HG02678 (cell line): ENCODE measurements around the gene CSF3R.

Source experiments
- ATAC-seq: cut with Tn5 transposase; IDR thresholded peaks from one replicate; pipeline ENCODE4 v1.9.1; 2021; ENCODE audit warnings: mild to moderate bottlenecking, moderate library complexity; ENCODE audit not compliant: unreplicated experiment

Gene CSF3R

DNA sequence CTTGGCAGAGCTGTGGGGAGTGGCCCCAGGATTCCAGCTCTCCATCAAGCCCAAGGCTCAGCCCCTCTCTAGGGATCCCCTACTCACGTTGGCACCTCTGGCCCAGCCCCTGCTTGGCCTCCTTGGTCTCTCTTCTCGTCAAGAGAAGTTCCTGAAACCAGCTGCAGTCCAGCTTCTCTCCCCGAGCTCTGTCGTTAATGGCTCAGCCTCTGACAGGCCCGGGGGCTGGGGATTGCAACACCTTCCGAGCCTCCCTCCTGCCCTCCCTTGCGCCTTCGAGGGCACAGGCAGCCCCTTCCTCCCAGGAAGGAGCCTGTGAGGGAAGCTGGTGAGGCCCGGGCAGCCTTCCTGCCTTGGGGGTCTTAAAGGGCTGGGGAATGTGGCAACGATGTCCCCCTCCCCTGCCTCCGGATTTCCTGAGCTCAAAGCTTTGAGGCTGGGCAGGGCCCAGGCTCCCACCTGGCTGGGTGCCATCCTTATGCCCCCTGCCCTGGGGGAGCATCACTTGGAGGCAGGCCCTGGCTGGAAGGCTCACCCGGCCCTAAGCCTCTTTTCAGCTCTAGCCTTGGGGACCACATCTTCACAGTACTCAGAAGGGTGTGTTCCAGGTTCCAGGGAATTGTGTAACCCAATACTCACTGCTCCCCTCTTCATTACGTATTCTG, at the start of gene CSF3R:
Gene CSF3R, minus strand, starts transcription at position 190 of the 665 bp plus-strand sequence. CDS start 3,417 bp downstream, outside the sequence.
- ATAC-seq = no peak

DNA sequence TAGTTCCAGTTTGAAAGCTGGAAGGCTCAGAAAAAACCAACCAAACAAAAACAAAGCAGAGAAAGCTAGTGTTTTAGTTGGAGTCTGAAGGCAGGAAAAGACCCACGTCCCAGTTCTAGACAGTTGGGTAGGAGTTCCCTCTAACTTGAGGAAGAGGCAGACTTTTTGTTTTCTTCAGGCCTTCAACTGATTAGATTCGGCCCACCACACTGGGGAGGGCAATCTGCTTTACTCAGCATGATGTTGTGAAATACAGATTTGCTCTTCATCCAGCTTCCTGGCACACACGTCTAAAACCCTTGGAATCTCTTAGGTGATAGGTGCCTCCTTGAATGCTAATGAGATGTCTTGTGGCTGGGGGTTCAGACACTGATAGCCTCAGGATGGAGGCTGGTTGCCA, 49.1 kb upstream of the CSF3R start:
- ATAC-seq = no peak

DNA sequence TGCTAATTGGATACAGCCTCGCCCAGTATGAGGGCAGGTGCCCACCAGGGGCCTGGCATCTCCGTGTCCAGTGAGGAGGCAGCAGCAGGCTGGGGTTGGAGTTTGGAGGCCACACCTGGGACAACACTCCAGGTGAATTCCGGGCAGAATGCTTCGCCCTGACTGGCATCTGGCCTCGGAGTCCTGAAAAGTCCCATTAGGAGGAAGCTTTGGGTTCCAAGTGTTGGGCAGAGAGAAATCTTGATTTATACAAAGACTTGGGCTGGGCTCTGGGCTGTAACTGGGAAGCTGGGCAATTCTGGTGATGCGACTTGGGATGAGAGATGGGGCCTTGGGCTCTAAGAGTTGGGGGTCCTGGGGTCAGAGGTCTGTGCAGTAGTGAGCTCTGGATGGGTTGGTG, 48.1 kb upstream of the CSF3R start:
- ATAC-seq = no peak

DNA sequence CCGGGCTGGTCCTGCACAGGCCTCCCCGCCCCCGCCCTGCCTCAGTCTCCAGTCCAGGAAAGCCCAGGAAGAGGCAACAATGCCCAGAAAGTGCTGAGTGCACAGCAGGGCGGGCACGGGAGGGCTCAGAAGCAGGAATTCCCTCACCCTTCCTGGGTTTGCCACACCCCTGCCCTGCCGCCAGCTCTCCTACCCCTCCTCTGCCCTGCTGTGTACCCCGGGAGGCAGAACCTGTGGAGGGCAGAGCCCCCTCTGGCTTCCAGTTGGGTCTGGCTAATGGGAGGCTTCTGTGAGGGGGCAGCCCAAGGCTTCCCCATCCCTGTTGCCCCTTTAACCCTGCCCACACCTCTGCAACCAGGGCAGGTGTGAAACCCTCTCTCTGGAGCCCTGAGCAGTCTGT, 47.5 kb upstream of the CSF3R start:
- ATAC-seq = no peak

- ATAC-seq = no peak
These were observed 47.1 kb upstream of the CSF3R start for GRCh38 chr1:36529769-36530260.

DNA sequence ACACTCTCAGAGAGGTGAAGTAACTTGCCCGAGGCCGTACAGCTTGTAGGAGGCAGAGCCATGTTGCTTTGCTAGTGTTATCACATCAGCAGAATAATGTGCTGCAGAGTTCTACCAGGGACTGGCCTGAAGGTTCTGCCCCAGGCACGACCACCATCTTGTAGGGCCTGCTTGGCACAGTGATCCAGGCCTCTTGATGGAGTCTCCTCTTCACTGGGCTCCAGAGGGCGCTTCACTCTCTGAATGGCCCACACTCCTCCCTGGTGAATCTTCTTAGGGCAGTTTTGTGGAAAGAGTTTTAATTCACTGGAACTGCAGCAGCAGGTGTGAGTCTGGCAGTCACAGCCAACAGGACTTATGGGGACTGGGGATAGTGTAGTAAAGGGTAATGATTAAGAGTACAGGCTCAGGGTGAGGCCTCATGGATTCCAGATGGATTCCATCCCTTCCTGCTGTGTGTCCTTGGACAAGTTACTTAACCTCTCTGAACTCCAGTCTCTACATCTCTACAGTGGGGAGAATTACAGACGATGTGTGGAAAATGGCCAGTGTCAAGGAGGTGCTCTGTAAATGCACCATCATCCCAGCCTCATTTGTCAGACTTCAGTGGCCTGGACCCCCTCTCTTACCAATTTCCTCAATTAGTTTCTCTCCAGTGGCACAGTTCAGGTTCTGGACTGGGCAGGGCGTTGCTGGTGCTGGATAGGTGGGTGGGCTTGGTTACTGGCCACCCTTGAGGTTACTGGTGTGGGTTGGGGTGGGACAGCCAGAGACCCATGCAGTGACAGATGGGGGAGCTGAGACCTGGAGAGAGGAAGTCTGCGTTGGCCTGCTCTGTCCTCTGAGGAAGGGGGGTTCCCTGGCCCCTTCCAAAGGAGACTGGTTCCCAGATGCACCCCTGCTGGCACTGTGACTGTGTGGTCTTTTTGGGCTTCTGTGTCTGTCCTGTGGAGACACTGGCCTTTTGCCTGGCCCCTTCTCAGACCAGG, 45.9 kb upstream of the CSF3R start:
- no peak for ATAC-seq

GRCh38 chr1:36525166-36525565, 42.5 kb upstream of the CSF3R start:
- no peak for ATAC-seq

DNA sequence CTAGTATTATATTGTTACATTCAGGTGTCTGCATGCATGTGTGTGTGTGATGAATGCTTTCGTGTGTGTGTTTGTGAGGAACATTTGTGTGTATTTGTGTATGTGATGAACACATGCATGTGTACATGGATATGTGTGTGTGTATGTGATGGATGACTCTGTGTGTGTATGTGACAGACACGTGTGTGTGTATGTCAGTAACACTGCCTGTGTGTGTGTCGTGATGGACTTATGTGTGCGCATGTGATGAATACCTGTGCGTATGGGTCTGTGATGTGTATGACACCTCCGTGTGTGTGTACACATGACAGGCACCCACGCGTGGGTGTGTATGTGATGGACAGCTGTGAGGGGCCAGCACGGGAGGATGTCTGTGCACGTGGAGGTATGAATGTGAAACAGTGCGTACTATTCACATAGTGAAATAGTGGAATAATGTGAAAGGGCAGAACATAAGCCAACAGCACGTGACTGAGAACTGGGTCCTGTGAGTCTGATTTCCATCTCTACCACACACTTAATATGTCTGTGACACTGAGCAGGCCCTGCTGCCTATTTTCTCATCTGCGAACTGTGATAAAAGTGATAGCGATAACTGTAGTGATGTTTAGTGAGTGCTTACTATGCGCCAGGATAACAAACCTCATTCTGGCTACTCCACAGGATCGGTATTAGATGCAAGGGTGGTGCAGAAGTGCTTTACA, 41.8 kb upstream of the CSF3R start:
- no peak for ATAC-seq

GRCh38 chr1:36523850-36524249, 41.1 kb upstream of the CSF3R start:
- no peak for ATAC-seq

DNA sequence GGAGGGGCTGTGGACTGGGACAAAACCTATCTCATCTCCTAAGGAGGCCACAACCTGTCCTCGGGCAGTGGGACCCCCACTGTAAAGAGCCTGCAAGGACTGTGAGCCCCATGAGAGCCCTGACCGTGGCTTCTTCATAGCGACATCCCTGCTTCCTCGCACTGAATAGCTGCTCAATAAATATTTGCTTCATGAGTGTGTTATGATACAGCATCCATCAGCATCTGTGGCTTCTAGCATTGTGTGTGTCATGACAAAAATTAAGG, 40.5 kb upstream of the CSF3R start:
- ATAC-seq = no peak

DNA sequence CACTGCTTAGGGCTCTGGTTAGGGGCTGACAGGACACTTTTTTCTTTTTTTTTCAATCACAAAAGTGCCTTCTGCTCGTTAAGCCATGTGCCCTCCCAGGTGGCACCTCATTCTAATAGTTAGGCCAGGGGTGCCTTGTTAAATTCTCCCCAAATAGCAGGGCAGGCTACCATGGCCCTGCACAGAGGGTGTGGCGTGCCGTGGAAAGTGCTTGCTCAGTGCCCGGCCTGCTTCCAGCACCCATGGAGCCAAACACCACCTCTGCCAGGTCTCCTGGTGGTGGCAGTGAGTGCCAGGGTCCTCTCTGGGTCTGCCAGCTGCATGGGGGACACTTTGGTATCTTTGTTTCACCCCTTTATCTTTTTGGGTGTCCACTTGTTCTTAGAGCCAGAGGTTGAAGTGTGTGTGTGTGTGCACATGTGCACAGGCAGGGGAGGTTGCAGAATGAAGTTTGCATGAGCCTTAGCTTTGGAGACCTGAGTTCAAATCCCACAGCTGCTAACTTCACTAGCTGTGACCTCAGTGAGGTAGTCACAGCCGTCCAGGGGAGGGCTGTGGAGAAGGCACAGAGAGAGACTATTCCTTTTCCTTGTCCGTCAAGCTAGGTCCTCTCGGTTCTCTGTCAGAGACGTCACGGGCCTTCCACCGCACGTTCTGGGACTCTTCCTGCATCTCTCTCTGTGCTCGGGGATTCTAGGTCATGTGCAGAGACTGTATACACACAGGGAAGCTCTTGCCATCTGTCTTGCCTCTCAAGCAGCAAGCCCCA, 39.9 kb upstream of the CSF3R start:
- no peak for ATAC-seq

- no peak for ATAC-seq
These were observed 39.3 kb upstream of the CSF3R start for GRCh38 chr1:36522021-36522420.

GRCh38 chr1:36520771-36521420, 38.2 kb upstream of the CSF3R start:
- ATAC-seq = no peak

GRCh38 chr1:36520056-36520455, 37.3 kb upstream of the CSF3R start:
- ATAC-seq = no peak

- ATAC-seq = no peak
These were observed 34.5 kb upstream of the CSF3R start for GRCh38 chr1:36517011-36517771.

- no peak for ATAC-seq
These were observed 33.8 kb upstream of the CSF3R start for GRCh38 chr1:36516372-36517010.

DNA sequence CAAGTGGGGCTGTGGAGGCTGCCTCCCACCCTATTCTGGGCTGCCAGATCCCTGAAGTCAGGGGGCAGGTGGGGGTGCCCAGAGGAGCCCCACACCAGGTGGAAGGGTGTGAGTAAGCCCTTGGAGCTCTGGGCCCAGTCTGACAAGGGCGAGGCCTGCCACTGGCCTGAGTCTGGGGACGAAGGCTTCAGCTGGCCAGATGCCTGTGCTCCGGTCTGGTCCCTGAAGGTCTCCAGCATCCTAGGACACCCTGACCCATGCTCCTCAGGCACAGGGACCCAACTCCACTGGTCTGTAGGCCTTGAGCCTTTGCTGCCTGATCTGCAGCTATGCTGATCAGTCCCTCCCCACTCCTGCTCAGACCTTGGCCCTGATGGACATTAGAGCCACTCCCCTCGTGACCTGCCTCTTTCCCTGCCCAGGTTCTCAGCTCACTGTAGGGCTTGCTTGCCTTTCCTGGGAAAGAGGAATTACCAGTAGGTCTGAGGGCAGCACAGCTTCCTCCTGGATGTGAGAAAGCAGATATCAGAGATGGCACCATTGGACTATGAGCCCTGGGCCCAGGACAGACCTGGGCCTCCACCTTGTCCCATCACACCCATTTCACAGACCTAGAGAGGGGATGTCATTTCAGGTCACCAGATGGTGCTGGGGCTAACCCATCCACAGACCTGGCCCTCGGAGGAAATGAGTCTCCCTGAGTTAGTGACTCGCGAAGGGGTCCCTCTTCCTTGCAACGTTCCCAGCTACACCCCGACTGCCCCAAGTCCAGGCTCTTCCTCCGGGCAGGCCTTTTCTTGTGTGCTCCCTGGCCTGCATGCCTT, 32.8 kb upstream of the CSF3R start:
- ATAC-seq = no peak

GRCh38 chr1:36514501-36514900, 31.8 kb upstream of the CSF3R start:
- ATAC-seq = no peak
